ENCODE measurements around the gene CTNNA3. TPM values are rescaled to one million over a fixed set of nuclear protein-coding genes. Genes with fewer than 3 reads are reported as not detected.

The CTNNA3 gene
- total RNA-seq, 1 experiment from 2014 or later = 0.02 TPM

DNA sequence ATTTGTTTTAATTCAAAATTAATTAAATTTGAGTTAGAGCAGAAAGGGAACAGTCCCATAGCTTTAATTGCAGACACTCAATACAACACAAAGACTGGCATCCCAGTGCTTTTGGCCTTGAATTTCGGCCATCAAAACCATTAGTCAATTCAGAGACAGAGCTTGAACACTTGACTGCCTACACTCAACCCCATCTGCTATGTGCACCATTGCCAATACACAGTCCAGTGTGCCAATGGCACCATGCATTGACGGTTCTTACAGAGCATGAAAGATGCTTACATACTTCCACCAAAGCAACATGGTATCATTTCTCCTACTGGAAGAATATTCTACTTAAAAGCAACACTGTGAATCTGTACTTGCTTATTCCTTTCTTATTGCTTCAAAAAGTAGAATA lies 813.7 kb downstream of the CTNNA3 start:
- H3K27me3 Mint-ChIP-seq (ENCODE audit: insufficient read depth, unreplicated experiment) = no peaks in the 10 kb centered on the region
- H3K9me3 Mint-ChIP-seq (ENCODE audit: unreplicated experiment) = no peaks in the 10 kb centered on the region
- H3K4me3 Mint-ChIP-seq (ENCODE audit: unreplicated experiment) = no peak overlapping the region
- intact Hi-C loops (cut with micrococcal nuclease) = no loop called here
- ChIA-PET CTCF (no interaction called here), POLR2A (no interaction called here)
- no TSS peak for BruUV-seq (replicated peaks)
- no peak overlapping the region for H3K27ac Mint-ChIP-seq (ENCODE audit: low read depth, unreplicated experiment)
- no peaks in the 10 kb centered on the region for H3K36me3 Mint-ChIP-seq (ENCODE audit: insufficient read depth, unreplicated experiment)
- DNase-seq (ENCODE audit: unreplicated experiment) = no peak
- no peaks in the 10 kb centered on the region for H3K4me1 Mint-ChIP-seq (ENCODE audit: insufficient read depth, unreplicated experiment)
- TF ChIP-seq, protein P1, sequence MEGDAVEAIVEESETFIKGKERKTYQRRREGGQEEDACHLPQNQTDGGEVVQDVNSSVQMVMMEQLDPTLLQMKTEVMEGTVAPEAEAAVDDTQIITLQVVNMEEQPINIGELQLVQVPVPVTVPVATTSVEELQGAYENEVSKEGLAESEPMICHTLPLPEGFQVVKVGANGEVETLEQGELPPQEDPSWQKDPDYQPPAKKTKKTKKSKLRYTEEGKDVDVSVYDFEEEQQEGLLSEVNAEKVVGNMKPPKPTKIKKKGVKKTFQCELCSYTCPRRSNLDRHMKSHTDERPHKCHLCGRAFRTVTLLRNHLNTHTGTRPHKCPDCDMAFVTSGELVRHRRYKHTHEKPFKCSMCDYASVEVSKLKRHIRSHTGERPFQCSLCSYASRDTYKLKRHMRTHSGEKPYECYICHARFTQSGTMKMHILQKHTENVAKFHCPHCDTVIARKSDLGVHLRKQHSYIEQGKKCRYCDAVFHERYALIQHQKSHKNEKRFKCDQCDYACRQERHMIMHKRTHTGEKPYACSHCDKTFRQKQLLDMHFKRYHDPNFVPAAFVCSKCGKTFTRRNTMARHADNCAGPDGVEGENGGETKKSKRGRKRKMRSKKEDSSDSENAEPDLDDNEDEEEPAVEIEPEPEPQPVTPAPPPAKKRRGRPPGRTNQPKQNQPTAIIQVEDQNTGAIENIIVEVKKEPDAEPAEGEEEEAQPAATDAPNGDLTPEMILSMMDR (IDR thresholded peaks at IDR 0.05; ENCODE audit: unreplicated experiment) = no peak

DNA sequence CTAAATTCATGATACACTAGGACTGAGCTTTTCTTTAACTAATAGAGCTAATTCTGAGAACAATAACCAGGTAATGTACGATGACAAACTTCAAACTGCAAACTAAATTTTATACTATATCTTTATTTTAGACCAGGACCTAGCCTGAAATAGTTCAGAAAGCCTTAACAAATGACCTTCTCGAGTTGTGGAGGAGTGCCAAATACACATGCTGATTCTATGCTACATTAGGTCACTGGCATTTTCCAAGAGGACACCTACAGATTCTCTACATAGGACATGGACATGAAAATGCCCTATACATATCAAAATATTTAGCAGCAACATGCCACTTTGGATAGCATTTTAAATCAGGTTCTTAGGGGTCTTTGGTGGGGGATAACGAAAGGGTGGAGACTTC lies 814.2 kb downstream of the CTNNA3 start:
- no peaks in the 10 kb centered on the region for H3K4me1 Mint-ChIP-seq (ENCODE audit: insufficient read depth, unreplicated experiment)
- POLR2A ChIA-PET = no interaction called here

DNA sequence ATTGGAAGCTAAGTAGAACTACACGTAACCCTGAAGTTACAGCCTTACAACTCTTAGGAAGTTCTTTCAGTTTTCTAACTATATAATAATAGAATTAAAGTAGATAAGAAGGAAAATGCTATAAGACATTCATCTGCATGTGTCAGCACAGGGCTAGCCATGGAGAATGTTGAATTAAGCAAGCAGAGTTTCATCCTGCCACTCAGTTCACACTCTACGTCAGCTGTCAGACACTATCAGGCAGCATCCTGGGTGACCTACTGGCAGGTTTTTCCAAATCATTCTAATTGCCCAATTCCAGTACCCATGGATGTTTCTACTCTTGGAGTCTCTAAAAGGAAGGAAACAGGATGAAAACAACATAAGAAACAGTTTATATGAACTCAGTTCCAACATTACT lies 815.2 kb downstream of the CTNNA3 start:
- H3K9me3 Mint-ChIP-seq (ENCODE audit: unreplicated experiment) = no peaks in the 10 kb centered on the region
- DNase-seq (ENCODE audit: unreplicated experiment) = no peak
- ChIA-PET CTCF (no interaction called here), POLR2A (no interaction called here)
- TF ChIP-seq, protein P1 (IDR thresholded peaks at IDR 0.05; ENCODE audit: unreplicated experiment) = no peak
- intact Hi-C loops (cut with micrococcal nuclease) = no loop called here
- no peaks in the 10 kb centered on the region for H3K36me3 Mint-ChIP-seq (ENCODE audit: insufficient read depth, unreplicated experiment)
- no peaks in the 10 kb centered on the region for H3K4me1 Mint-ChIP-seq (ENCODE audit: insufficient read depth, unreplicated experiment)
- no peak overlapping the region for H3K4me3 Mint-ChIP-seq (ENCODE audit: unreplicated experiment)
- H3K27ac Mint-ChIP-seq (ENCODE audit: low read depth, unreplicated experiment) = no peak overlapping the region
- no peaks in the 10 kb centered on the region for H3K27me3 Mint-ChIP-seq (ENCODE audit: insufficient read depth, unreplicated experiment)
- BruUV-seq (replicated peaks) = no TSS peak

More for the DNA sequence above, 814.2 kb downstream of the CTNNA3 start:
- H3K27me3 Mint-ChIP-seq (ENCODE audit: insufficient read depth, unreplicated experiment) = no peaks in the 10 kb centered on the region
- no peak overlapping the region for H3K27ac Mint-ChIP-seq (ENCODE audit: low read depth, unreplicated experiment)
- no peak for DNase-seq (ENCODE audit: unreplicated experiment)
- no peak overlapping the region for H3K4me3 Mint-ChIP-seq (ENCODE audit: unreplicated experiment)
- H3K36me3 Mint-ChIP-seq (ENCODE audit: insufficient read depth, unreplicated experiment) = no peaks in the 10 kb centered on the region
- CTCF ChIA-PET = no interaction called here
- no TSS peak for BruUV-seq (replicated peaks)
- intact Hi-C loops (cut with micrococcal nuclease) = no loop called here
- TF ChIP-seq, protein P1 (IDR thresholded peaks at IDR 0.05; ENCODE audit: unreplicated experiment) = no peak
- H3K9me3 Mint-ChIP-seq (ENCODE audit: unreplicated experiment) = no peaks in the 10 kb centered on the region

DNA sequence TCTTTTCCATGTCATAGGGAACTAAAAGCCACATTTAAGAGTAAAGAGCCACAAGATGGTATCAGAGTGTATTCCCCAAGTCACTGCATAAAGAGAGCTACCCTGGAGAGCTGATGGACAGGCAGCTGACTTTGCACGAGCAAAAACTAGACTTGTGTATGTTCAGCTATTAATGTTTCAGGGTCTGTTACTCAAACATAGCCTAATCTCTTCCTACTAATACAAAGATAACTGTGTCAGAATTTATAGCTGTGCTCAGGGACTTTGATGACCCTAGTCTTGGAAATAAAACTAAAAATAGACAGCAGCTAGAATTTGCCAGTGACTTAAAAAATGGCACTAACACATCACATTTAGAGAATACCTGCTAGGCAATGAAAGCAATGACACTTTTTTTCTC lies 815.7 kb downstream of the CTNNA3 start:
- POLR2A ChIA-PET = no interaction called here
- Mint-ChIP-seq H3K27ac (ENCODE audit: low read depth, unreplicated experiment) (no peak overlapping the region), H3K4me3 (ENCODE audit: unreplicated experiment) (no peak overlapping the region), H3K36me3 (ENCODE audit: insufficient read depth, unreplicated experiment) (no peaks in the 10 kb centered on the region), H3K4me1 (ENCODE audit: insufficient read depth, unreplicated experiment) (no peaks in the 10 kb centered on the region), H3K27me3 (ENCODE audit: insufficient read depth, unreplicated experiment) (no peaks in the 10 kb centered on the region), H3K9me3 (ENCODE audit: unreplicated experiment) (no peaks in the 10 kb centered on the region)
- no TSS peak for BruUV-seq (replicated peaks)
- DNase-seq (ENCODE audit: unreplicated experiment) = no peak
- TF ChIP-seq, protein P1 (IDR thresholded peaks at IDR 0.05; ENCODE audit: unreplicated experiment) = no peak
- intact Hi-C loops (cut with micrococcal nuclease) = no loop called here
- CTCF ChIA-PET = no interaction called here
